Activated T-cell treated with anti-CD3 and anti-CD28 coated beads, Interleukin-2, amount 50 U/mL, for 48 hours (primary cell): ENCODE results near the gene CSPG4.
"Not testable (repeated sequence)": the region's sequence is repeated elsewhere in the genome, so short reads cannot be mapped to it uniquely, and the experiment has no call there.

Experiments
- DNase-seq, 2 experiments: peaks; one replicate each; pipeline ENCODE4 v3.0.0-alpha.2; 2020

The CSPG4 gene

DNA sequence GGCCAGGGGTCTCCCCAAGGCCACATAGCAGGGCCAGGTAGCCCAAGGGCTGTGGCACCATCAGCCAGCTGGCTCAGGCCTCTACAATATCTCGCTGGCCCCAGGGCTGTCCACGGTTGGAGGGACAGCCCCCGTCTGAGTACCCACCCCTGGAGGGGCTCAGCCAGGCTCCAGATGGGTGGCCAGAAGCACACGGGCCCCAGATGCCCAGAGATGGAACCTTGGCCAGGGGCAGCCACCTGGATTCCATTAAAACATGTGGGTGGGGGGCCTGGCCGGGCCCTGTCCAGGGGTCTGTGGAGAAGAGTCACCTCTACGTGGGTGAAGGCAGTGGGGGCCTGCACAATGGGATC is 8.4 kb downstream of the CSPG4 start:
- DNase-seq = no peak

DNA sequence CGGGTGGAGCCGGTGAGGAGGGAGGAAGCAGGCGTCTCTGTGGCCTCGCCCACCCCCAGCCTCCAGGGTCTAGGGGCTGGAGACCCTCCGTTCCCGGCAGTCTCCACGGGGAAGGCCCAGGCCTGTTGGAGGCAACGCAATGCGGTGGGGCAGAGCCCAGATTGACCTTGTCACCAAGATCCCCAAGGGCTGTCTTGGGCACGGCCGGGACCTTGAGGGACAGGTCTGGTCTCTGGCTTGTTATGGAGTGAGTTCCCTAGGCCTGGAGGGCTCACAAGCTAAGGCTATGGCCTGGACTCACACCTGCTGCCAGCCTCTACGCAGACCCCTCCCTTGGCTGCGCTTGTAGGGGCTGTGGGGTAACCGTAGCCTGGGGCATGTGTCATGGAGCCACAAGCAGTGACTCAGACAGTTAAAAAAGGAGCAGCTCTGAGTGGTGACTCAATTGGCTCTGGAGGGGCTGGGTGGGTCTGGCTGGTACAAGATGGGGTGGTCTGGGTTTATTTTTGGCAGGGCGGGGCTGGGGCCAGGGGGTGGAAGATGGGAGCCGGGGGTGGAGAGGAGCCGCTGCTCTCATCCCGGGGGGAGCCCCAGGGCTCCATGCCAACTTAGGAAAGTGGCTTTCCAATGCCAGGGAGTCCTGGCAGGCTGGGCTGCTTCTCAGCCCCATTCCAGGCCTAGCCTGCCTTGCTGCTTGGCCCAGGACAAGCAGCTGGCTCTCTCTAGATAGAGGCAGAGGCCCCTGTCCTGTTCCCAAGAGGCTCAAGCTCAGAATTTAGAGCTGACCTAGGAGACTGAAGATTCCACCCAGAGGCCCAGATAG is 9.0 kb downstream of the CSPG4 start:
- DNase-seq = not testable (repeated sequence)

- DNase-seq = no peak
Measured at GRCh38 chr15:75702436-75702835, 10.2 kb downstream of the CSPG4 start.

DNA sequence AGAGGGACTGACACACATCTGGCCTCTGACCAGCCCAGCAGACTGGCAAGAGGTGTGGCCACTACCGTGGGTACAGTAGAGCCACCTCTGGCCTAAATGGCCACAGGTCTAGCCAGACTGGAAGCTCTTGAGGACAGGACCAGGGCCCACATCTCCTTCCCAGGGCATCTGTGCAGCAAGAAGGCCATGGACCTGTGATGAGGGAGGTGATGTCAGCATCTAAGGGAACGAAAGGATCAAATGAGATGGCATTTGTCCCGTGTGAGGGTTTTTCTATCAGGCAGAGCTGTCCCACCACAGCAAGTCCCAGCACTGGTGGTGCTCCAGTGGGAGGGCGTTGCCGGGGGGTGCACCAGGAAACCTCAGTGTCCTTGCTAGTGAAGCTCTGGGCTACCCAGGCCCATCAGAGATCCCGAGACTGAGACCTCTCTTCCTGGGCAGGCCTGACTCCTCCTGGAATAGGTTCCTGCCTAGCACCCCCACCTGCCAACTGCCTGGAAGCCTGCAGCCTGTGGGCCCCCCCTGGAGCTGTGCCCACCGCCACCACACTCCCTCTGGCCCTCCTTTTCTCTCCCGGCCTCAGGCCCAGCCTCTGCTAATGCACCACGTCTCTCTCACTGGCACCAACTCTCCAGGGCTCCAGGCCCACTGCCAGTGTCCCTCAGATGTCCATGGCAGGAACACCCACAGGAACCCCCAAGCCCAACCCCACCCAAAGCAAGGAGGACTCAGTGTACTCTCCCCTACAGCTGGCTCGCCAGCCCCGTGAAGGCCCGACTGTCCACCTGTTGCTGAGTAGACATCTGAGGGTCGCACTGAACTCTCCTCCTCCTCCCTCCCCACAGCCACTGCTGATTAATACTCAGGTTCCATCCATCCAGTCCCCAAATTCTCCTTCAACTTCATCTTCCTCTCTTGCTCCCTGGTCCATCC is 11.3 kb downstream of the CSPG4 start:
- not testable (repeated sequence) for DNase-seq

DNA sequence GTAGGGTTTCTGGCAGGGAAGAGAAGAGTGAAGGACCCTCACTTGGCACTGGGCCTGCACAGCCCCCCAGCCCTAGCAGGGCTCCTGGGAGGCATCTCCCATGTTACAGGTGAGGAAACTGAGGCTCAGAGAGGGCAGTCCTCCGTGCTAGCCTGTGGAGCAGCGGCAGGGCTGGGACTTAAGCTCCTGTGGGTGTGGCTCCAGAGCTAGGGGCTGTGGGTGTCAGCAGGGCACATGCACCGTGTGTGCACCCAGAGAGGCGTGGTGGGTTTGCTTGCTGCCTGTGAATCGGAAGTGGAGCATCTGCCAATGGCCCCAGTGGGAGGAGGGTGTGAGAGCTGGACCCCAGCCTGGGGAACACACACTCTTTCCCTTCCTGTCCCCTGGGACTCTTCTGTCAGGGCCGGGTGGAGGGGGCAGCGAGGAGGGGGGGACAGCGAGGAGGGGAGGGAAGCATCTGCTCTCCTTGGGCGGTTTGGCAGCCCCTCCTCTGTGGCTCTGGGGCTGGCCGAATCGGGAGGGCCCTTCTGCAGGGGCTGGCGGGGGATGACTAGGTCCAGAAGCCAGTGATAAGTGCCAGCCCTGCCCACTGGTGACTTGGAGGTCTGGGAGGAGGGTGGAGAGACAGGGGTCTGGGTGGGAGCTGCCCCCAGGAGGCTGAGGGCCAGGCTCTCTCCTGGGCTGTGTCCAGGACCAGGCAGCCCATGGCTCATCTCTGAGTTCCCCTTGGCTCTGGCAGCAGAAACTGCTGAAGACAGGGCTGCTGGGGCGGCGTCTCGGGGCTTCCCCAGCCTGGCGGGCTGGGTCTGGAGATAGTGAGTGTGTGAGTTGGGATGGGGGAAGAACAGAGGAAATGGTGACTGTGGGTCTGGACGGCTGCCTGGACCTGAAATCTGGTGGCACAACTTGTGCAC is 12.4 kb downstream of the CSPG4 start:
- not testable (repeated sequence) for DNase-seq

GRCh38 chr15:75699517-75699916 is 13.1 kb downstream of the CSPG4 start:
- not testable (repeated sequence) for DNase-seq

GRCh38 chr15:75697974-75698747 is 14.5 kb downstream of the CSPG4 start:
- DNase-seq = not testable (repeated sequence)

GRCh38 chr15:75697523-75697922 is 15.1 kb downstream of the CSPG4 start:
- no peak for DNase-seq

DNA sequence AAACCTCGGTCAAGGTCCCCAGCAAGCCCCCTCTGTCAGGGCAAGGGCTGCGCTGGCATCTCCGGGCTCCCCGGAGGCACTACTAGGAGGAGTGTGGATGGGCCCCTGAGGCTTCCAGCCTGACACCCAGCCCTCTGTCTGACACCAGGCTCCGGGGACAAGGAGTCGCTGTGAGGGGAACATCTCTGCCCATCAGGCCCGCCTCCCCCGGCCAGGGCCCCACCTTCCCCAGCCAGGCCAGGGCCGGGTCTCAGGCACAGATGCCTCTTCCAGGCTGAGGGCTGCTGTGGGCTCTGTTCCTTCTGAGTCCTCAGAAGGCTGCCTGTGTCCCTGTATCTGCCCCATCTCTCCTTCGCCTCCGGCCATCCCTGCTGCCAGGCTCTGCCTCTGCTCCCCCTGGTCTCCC is 15.8 kb downstream of the CSPG4 start:
- DNase-seq = no peak

- DNase-seq = no peak
Measured at GRCh38 chr15:75696311-75696720, 16.3 kb downstream of the CSPG4 start.

DNA sequence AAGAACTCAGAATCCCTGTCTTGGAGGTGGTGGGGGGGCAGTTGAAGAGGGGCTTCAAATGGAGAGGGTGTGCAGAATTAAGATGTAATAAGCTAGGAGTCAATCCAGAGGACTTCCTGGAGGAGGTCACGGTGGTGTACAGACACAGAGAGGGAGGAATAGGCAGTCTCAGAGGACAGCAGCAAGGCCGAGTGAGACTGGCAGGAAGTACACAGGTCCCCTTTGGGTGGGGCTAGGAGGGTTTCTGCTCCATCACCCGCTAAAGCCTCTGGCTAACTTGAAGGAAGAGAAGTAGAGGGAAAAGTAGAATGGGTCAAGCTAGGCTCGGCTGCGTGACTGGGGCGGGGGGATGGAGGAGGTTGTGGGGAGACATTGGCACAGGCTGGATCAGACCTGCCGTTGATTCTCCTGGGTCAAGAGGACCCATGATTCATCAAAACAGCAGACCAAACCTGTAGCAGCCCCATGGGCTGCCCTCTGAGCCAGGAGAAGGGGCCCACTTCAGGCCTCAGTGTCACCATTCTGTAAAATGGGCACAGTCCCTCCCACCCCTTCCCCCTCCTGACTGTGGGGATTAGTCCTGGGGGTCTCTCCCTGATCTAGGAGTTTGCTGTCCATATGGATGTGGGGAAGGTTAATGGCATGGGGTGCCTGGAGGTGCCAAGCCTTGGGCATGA is 16.9 kb downstream of the CSPG4 start:
- no peak for DNase-seq

- DNase-seq = no peak
Measured at GRCh38 chr15:75695220-75695619, 17.4 kb downstream of the CSPG4 start.

DNA sequence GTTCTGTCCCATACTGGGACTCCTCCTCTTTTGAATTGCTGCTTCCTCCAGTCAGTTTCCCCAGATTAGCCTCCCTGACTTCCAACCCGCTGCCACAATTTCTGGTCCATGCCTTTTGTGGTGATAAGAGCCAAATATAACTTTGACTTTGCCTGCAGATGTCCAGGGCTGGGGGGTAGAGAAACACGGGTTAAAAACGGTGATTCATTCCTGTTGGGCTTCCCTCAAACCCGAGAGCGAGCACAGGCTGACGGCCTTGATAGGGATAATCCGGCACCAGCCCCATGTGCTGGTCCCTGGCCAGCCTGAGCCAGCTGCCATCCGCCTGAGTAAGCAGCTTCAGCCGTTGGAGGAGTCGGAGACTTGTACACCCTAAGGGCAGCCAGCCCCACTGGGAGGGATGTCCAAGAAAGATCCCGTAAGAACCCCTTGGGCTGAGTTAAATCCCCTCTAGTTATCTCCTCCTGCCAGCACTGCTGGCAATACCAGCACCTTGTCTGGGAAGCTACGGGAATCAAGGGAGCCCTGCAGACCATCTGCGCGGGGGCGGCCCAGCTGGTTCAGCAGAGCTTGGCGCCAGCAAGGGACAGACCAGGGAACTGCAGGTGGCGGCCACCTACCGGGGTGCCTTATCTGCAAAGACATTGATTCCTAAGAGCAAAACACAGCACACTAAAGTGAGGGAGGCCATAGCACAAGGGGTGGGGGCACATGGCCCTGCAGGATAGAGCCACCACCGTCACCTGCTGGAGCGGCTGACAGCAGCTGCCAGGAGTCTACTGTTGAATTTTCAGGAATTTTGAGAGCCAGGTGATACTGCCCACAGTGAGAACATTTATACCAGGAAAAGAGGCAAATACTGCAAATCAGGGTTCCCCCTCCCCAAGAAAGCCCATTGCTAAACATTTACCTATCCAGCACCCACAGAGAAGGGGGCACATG is 18.1 kb downstream of the CSPG4 start:
- DNase-seq = peak in 1 of 2 experiments; percentile 37

- DNase-seq = no peak
Measured at GRCh38 chr15:75693501-75694240, 19.0 kb downstream of the CSPG4 start.

- not testable (repeated sequence) for DNase-seq
Measured at GRCh38 chr15:75693028-75693427, 19.6 kb downstream of the CSPG4 start.

- not testable (repeated sequence) for DNase-seq
Measured at GRCh38 chr15:75692311-75692710, 20.3 kb downstream of the CSPG4 start.

- not testable (repeated sequence) for DNase-seq
Measured at GRCh38 chr15:75689429-75689828, 23.2 kb downstream of the CSPG4 start.

GRCh38 chr15:75688831-75689230 is 23.8 kb downstream of the CSPG4 start:
- no peak for DNase-seq

DNA sequence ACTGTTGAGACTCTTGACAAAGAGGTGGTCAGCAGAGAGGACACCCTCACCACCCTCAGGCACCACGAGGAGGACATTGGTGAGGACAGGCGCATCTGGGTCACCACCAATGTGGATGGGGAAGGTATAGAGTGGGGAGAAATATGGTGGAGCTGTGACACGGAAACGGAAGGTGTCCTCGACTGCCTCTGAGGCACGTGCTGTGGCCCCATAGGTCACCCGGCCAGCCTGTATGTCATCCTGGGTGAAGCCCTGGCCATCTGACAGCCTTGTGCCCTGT is 24.4 kb downstream of the CSPG4 start:
- DNase-seq = no peak
